H4 (cell line): ENCODE results near the gene SLC5A2. TPM values are rescaled to one million over a fixed set of nuclear protein-coding genes. Genes with fewer than 3 reads are reported as not detected.
"Not testable (repeated sequence)": the region's sequence is repeated elsewhere in the genome, so short reads cannot be mapped to it uniquely, and the experiment has no call there.

ENCODE experiments used
- DNase-seq: peaks from one replicate; pipeline ENCODE4 v3.0.0-alpha.2; 2015; ENCODE audit warnings: low spot score
- total RNA-seq: library from RNA; depleted of rRNA; stranded (reverse); fragments of >200 nt; shearing (Covaris generic); gene quantifications from 2 replicates; pipeline ENCODE4 v1.2.3, GENCODE V29; 2014

The SLC5A2 gene
- total RNA-seq, 1 experiment from 2014 or later = not detected

GRCh38 chr16:31496670-31497069 is 13.7 kb downstream of the SLC5A2 start:
- no peak for DNase-seq

GRCh38 chr16:31498493-31498892 is 15.6 kb downstream of the SLC5A2 start:
- no peak for DNase-seq

GRCh38 chr16:31499928-31500327 is 17.0 kb downstream of the SLC5A2 start:
- DNase-seq = no peak

- DNase-seq = no peak
Measured at GRCh38 chr16:31501226-31501965, 18.5 kb downstream of the SLC5A2 start.

- DNase-seq = no peak
Measured at GRCh38 chr16:31501966-31502348, 19.0 kb downstream of the SLC5A2 start.

- no peak for DNase-seq
Measured at GRCh38 chr16:31502981-31503380, 20.1 kb downstream of the SLC5A2 start.

GRCh38 chr16:31503555-31503954 is 20.6 kb downstream of the SLC5A2 start:
- DNase-seq = not testable (repeated sequence)

- no peak for DNase-seq
Measured at GRCh38 chr16:31504159-31504558, 21.2 kb downstream of the SLC5A2 start.

- DNase-seq = no peak
Measured at GRCh38 chr16:31505483-31505882, 22.6 kb downstream of the SLC5A2 start.

GRCh38 chr16:31507617-31507928 is 24.6 kb downstream of the SLC5A2 start:
- no peak for DNase-seq

- peak; percentile 83 for DNase-seq
Measured at GRCh38 chr16:31507929-31508705, 25.2 kb downstream of the SLC5A2 start, which contains the start of gene RUSF1. Gene RUSF1 (minus strand): TSS chr16:31508391. CDS start chr16:31508373, 18 bp downstream.

- DNase-seq = peak; percentile 33
Measured at GRCh38 chr16:31508706-31509195, 25.8 kb downstream of the SLC5A2 start.

- DNase-seq = peak; percentile 77
Measured at GRCh38 chr16:31513126-31513525, 30.2 kb downstream of the SLC5A2 start.

- DNase-seq = no peak
Measured at GRCh38 chr16:31513884-31514283, 31.0 kb downstream of the SLC5A2 start.

- DNase-seq = no peak
Measured at GRCh38 chr16:31517800-31518402, 35.0 kb downstream of the SLC5A2 start.

GRCh38 chr16:31519759-31520431 is 37.0 kb downstream of the SLC5A2 start:
- no peak for DNase-seq

GRCh38 chr16:31521368-31521767 is 38.4 kb downstream of the SLC5A2 start:
- no peak for DNase-seq

- DNase-seq = no peak
Measured at GRCh38 chr16:31522071-31522470, 39.1 kb downstream of the SLC5A2 start.

- not testable (repeated sequence) for DNase-seq
Measured at GRCh38 chr16:31523768-31524167, 40.8 kb downstream of the SLC5A2 start.

GRCh38 chr16:31525113-31525512 is 42.2 kb downstream of the SLC5A2 start:
- DNase-seq = no peak

- no peak for DNase-seq
Measured at GRCh38 chr16:31527734-31528274, 44.9 kb downstream of the SLC5A2 start, which contains the start of gene AHSP. Gene AHSP (plus strand): TSS chr16:31527900. CDS start chr16:31528140, 240 bp downstream.
